ENCODE results near the gene KIRREL3. TPM values are rescaled to one million over a fixed set of nuclear protein-coding genes. Genes with fewer than 3 reads are reported as not detected.

KIRREL3 gene
- total and polyA plus RNA-seq, 7 experiments from 2014 or later = not detected

- no peak overlapping the region for H3K27ac Mint-ChIP-seq
- H3K27me3 Mint-ChIP-seq = peaks cover 0 to 11% (median 3%) of the 10 kb centered on the region in 5 donors
- no peak overlapping the region for H3K27ac ChIP-seq (ENCODE audit: low read depth, low read length)
- no peaks in the 10 kb centered on the region for H3K4me1 ChIP-seq (ENCODE audit: control insufficient read depth in 2 of 2, insufficient read depth in 2 of 2, low read length in 2 of 2)
- peaks cover 0 to under 1% (median 0%) of the 10 kb centered on the region in 11 donors for H3K9me3 Mint-ChIP-seq
- H3K4me3 ChIP-seq (ENCODE audit: low read length) = no peak overlapping the region
- no peaks in the 10 kb centered on the region for H3K36me3 ChIP-seq (ENCODE audit: control insufficient read depth in 2 of 3, insufficient read depth in 3 of 3, low read length in 3 of 3)
- H3K4me3 Mint-ChIP-seq = no peak overlapping the region
- no peaks in the 10 kb centered on the region for H3K9me3 ChIP-seq (ENCODE audit: control insufficient read depth in 2 of 3, low read length in 3 of 3)
- DNase-seq (no peak), ATAC-seq (no peak)
- H3K4me1 Mint-ChIP-seq = no peaks in the 10 kb centered on the region
- H3K36me3 Mint-ChIP-seq = no peaks in the 10 kb centered on the region
- intact Hi-C loops (cut with micrococcal nuclease) = no loop called here
- ChIA-PET POLR2A (no interaction called here), CTCF (no interaction called here)
- H3K27me3 ChIP-seq (ENCODE audit: control insufficient read depth in 2 of 2, insufficient read depth in 2 of 2, low read length in 2 of 2) = no peaks in the 10 kb centered on the region
Measured at GRCh38 chr11:126703662-126704061, 296.9 kb downstream of the KIRREL3 start.

- Histone ChIP-seq H3K36me3 (ENCODE audit: control insufficient read depth in 2 of 3, insufficient read depth in 3 of 3, low read length in 3 of 3) (no peaks in the 10 kb centered on the region), H3K27ac (ENCODE audit: low read depth, low read length) (no peak overlapping the region), H3K4me3 (ENCODE audit: low read length) (no peak overlapping the region), H3K4me1 (ENCODE audit: control insufficient read depth in 2 of 2, insufficient read depth in 2 of 2, low read length in 2 of 2) (no peaks in the 10 kb centered on the region), H3K27me3 (ENCODE audit: control insufficient read depth in 2 of 2, insufficient read depth in 2 of 2, low read length in 2 of 2) (no peaks in the 10 kb centered on the region), H3K9me3 (ENCODE audit: control insufficient read depth in 2 of 3, low read length in 3 of 3) (no peaks in the 10 kb centered on the region)
- ATAC-seq (no peak), DNase-seq (no peak)
- intact Hi-C loops (cut with micrococcal nuclease) = no loop called here
- Mint-ChIP-seq H3K36me3 (no peaks in the 10 kb centered on the region), H3K27ac (no peak overlapping the region), H3K27me3 (peaks cover 0 to 14% (median 0%) of the 10 kb centered on the region in 5 donors), H3K4me3 (no peak overlapping the region), H3K4me1 (peaks cover 0 to 2% (median 0%) of the 10 kb centered on the region in 7 donors), H3K9me3 (no peaks in the 10 kb centered on the region)
- ChIA-PET CTCF (no interaction called here), POLR2A (no interaction called here)
Measured at GRCh38 chr11:126702987-126703386, 297.6 kb downstream of the KIRREL3 start.

GRCh38 chr11:126702165-126702720 lies 298.3 kb downstream of the KIRREL3 start:
- ATAC-seq (no peak), DNase-seq (no peak)
- no peaks in the 10 kb centered on the region for H3K36me3 ChIP-seq (ENCODE audit: control insufficient read depth in 2 of 3, insufficient read depth in 3 of 3, low read length in 3 of 3)
- Mint-ChIP-seq H3K36me3 (no peaks in the 10 kb centered on the region), H3K4me3 (no peak overlapping the region), H3K27me3 (peaks cover 0 to 13% (median 4%) of the 10 kb centered on the region in 5 donors), H3K4me1 (peaks cover 0 to 2% (median 0%) of the 10 kb centered on the region in 7 donors), H3K9me3 (no peaks in the 10 kb centered on the region), H3K27ac (no peak overlapping the region)
- H3K4me3 ChIP-seq (ENCODE audit: low read length) = no peak overlapping the region
- H3K27ac ChIP-seq (ENCODE audit: low read depth, low read length) = no peak overlapping the region
- ChIA-PET CTCF (no interaction called here), POLR2A (no interaction called here)
- no peaks in the 10 kb centered on the region for H3K4me1 ChIP-seq (ENCODE audit: control insufficient read depth in 2 of 2, insufficient read depth in 2 of 2, low read length in 2 of 2)
- no peaks in the 10 kb centered on the region for H3K27me3 ChIP-seq (ENCODE audit: control insufficient read depth in 2 of 2, insufficient read depth in 2 of 2, low read length in 2 of 2)
- no peaks in the 10 kb centered on the region for H3K9me3 ChIP-seq (ENCODE audit: control insufficient read depth in 2 of 3, low read length in 3 of 3)
- intact Hi-C loops (cut with micrococcal nuclease) = no loop called here

DNA sequence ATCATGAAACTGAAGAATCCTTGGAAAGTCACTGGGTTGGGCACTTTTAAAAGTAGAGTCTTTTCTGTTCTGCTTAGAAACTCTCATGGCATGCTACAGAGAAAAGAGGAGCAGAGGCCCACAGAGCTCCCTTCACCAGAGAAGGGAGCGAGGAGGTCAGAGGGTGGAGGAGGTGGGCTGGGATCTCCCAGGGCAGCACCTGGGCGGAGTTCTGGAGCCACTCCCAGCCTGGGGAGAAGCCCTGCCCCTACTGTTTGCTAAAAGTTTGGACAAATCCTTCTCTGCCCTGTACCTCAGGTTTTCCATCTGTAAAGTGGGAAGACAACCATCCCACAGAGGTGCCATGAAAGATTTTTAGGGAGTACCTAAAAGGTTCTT lies 299.1 kb downstream of the KIRREL3 start:
- Mint-ChIP-seq H3K4me3 (no peak overlapping the region), H3K36me3 (no peaks in the 10 kb centered on the region), H3K4me1 (peaks cover 0 to 2% (median 0%) of the 10 kb centered on the region in 7 donors), H3K27ac (no peak overlapping the region), H3K9me3 (peaks cover 0 to 2% (median 0%) of the 10 kb centered on the region in 11 donors), H3K27me3 (peaks cover 0 to 13% (median 4%) of the 10 kb centered on the region in 5 donors)
- Histone ChIP-seq H3K27me3 (ENCODE audit: control insufficient read depth in 2 of 2, insufficient read depth in 2 of 2, low read length in 2 of 2) (no peaks in the 10 kb centered on the region), H3K9me3 (ENCODE audit: control insufficient read depth in 2 of 3, low read length in 3 of 3) (no peaks in the 10 kb centered on the region), H3K27ac (ENCODE audit: low read depth, low read length) (no peak overlapping the region), H3K4me1 (ENCODE audit: control insufficient read depth in 2 of 2, insufficient read depth in 2 of 2, low read length in 2 of 2) (no peaks in the 10 kb centered on the region), H3K4me3 (ENCODE audit: low read length) (no peak overlapping the region), H3K36me3 (ENCODE audit: control insufficient read depth in 2 of 3, insufficient read depth in 3 of 3, low read length in 3 of 3) (no peaks in the 10 kb centered on the region)
- no peak for DNase-seq
- ATAC-seq = no peak
- ChIA-PET POLR2A (no interaction called here), CTCF (no interaction called here)
- intact Hi-C loops (cut with micrococcal nuclease) = no loop called here

GRCh38 chr11:126700768-126701519 lies 299.6 kb downstream of the KIRREL3 start:
- Mint-ChIP-seq H3K4me3 (no peak overlapping the region), H3K27ac (no peak overlapping the region), H3K4me1 (peaks cover 0 to 2% (median 0%) of the 10 kb centered on the region in 7 donors), H3K9me3 (peaks cover 0 to 2% (median 0%) of the 10 kb centered on the region in 11 donors), H3K36me3 (no peaks in the 10 kb centered on the region), H3K27me3 (peaks cover 0 to 13% (median 4%) of the 10 kb centered on the region in 5 donors)
- Histone ChIP-seq H3K4me3 (ENCODE audit: low read length) (no peak overlapping the region), H3K27ac (ENCODE audit: low read depth, low read length) (no peak overlapping the region), H3K27me3 (ENCODE audit: control insufficient read depth in 2 of 2, insufficient read depth in 2 of 2, low read length in 2 of 2) (no peaks in the 10 kb centered on the region), H3K36me3 (ENCODE audit: control insufficient read depth in 2 of 3, insufficient read depth in 3 of 3, low read length in 3 of 3) (no peaks in the 10 kb centered on the region), H3K4me1 (ENCODE audit: control insufficient read depth in 2 of 2, insufficient read depth in 2 of 2, low read length in 2 of 2) (no peaks in the 10 kb centered on the region), H3K9me3 (ENCODE audit: control insufficient read depth in 2 of 3, low read length in 3 of 3) (no peaks in the 10 kb centered on the region)
- POLR2A ChIA-PET = no interaction called here
- intact Hi-C loops (cut with micrococcal nuclease) = no loop called here
- ATAC-seq (no peak), DNase-seq (no peak)
- CTCF ChIA-PET = no interaction called here

GRCh38 chr11:126698576-126698975 lies 302.0 kb downstream of the KIRREL3 start:
- Histone ChIP-seq H3K9me3 (ENCODE audit: control insufficient read depth in 2 of 3, low read length in 3 of 3) (no peaks in the 10 kb centered on the region), H3K27ac (ENCODE audit: low read depth, low read length) (no peak overlapping the region), H3K27me3 (ENCODE audit: control insufficient read depth in 2 of 2, insufficient read depth in 2 of 2, low read length in 2 of 2) (no peaks in the 10 kb centered on the region), H3K4me1 (ENCODE audit: control insufficient read depth in 2 of 2, insufficient read depth in 2 of 2, low read length in 2 of 2) (no peaks in the 10 kb centered on the region), H3K4me3 (ENCODE audit: low read length) (no peak overlapping the region), H3K36me3 (ENCODE audit: control insufficient read depth in 2 of 3, insufficient read depth in 3 of 3, low read length in 3 of 3) (no peaks in the 10 kb centered on the region)
- intact Hi-C loops (cut with micrococcal nuclease) = no loop called here
- Mint-ChIP-seq H3K4me3 (no peak overlapping the region), H3K27ac (no peak overlapping the region), H3K9me3 (peaks cover 0 to 2% (median 0%) of the 10 kb centered on the region in 11 donors), H3K27me3 (peaks cover 0 to 13% (median 4%) of the 10 kb centered on the region in 5 donors), H3K4me1 (peaks cover 0 to 2% (median 0%) of the 10 kb centered on the region in 7 donors), H3K36me3 (no peaks in the 10 kb centered on the region)
- DNase-seq (no peak), ATAC-seq (no peak)
- POLR2A ChIA-PET = no interaction called here
- CTCF ChIA-PET = no interaction called here

- Histone ChIP-seq H3K36me3 (ENCODE audit: control insufficient read depth in 2 of 3, insufficient read depth in 3 of 3, low read length in 3 of 3) (no peaks in the 10 kb centered on the region), H3K4me1 (ENCODE audit: control insufficient read depth in 2 of 2, insufficient read depth in 2 of 2, low read length in 2 of 2) (no peaks in the 10 kb centered on the region), H3K9me3 (ENCODE audit: control insufficient read depth in 2 of 3, low read length in 3 of 3) (no peaks in the 10 kb centered on the region), H3K27ac (ENCODE audit: low read depth, low read length) (no peak overlapping the region), H3K4me3 (ENCODE audit: low read length) (no peak overlapping the region), H3K27me3 (ENCODE audit: control insufficient read depth in 2 of 2, insufficient read depth in 2 of 2, low read length in 2 of 2) (no peaks in the 10 kb centered on the region)
- DNase-seq (no peak), ATAC-seq (no peak)
- H3K4me3 Mint-ChIP-seq = no peak overlapping the region
- ChIA-PET POLR2A (no interaction called here), CTCF (no interaction called here)
- H3K27me3 Mint-ChIP-seq = peaks cover 0 to 13% (median 4%) of the 10 kb centered on the region in 5 donors
- intact Hi-C loops (cut with micrococcal nuclease) = no loop called here
- no peaks in the 10 kb centered on the region for H3K36me3 Mint-ChIP-seq
- no peak overlapping the region for H3K27ac Mint-ChIP-seq
- H3K9me3 Mint-ChIP-seq = peaks cover 0 to 3% (median 0%) of the 10 kb centered on the region in 11 donors
- peaks cover 0 to 2% (median 0%) of the 10 kb centered on the region in 7 donors for H3K4me1 Mint-ChIP-seq
Measured at GRCh38 chr11:126697936-126698335, 302.6 kb downstream of the KIRREL3 start.
